Esophagus squamous epithelium (tissue), 4 donors: ENCODE results near the gene MCC.

Experiments used
- CTCF ChIP-seq, 6 experiments: fragments of 450-650 bp in 4 of 6; fragments of 200-600 bp in 2 of 6; sonication (generic) in 2 of 6; IDR thresholded peaks; one replicate each; pipeline ENCODE4 v1.5.1; 2016 to 2019; ENCODE audit warnings: antibody characterized with exemption in 6 of 6, mild to moderate bottlenecking in 4 of 6, moderate library complexity in 4 of 6
- POLR2A ChIP-seq, 4 donors: fragments of 450-650 bp; IDR thresholded peaks; one replicate each; pipeline ENCODE4 v1.6.1; 2017; ENCODE audit warnings: antibody characterized with exemption in 4 of 4, mild to moderate bottlenecking in 4 of 4, moderate library complexity in 3 of 4

DNA sequence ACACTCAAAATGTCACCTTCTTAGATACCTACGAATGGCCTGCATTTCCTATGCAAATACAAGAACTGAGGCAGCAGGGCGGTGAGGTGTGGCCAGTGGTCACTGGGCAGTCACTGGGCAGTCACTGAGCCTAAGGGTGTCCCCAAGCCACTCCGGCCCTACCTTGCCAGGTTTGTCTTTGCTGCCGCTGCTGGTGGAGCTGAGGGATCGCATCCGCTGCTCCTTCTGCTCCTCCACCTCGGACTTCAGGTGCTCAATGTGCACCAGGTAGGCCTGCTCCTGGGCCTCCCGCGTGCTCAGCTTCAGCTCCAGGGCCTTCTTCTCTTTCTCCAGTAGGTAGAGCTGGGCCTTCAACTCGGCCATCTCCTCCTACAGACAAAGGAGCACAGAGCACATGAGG, 439.3 kb downstream of the MCC start:
- TF ChIP-seq CTCF (IDR thresholded peaks at IDR 0.05) = no peak
- TF ChIP-seq POLR2A (IDR thresholded peaks at IDR 0.05) = no peak
